ENCODE measurements around the gene NOVA1. TPM values are rescaled to one million over a fixed set of nuclear protein-coding genes. Genes with fewer than 3 reads are reported as not detected.

The NOVA1 gene
- total RNA-seq, 1 experiment from 2014 or later: not detected

GRCh38 chr14:26427097-26427496 lies 170.7 kb downstream of the NOVA1 start:
- Mint-ChIP-seq H3K27ac (ENCODE audit: unreplicated experiment) (no peak overlapping the region), H3K4me3 (ENCODE audit: low read depth, unreplicated experiment) (no peak overlapping the region), H3K27me3 (ENCODE audit: unreplicated experiment) (no peaks in the 10 kb centered on the region), H3K9me3 (ENCODE audit: low read depth, unreplicated experiment) (no peaks in the 10 kb centered on the region), H3K36me3 (ENCODE audit: insufficient read depth, unreplicated experiment) (no peaks in the 10 kb centered on the region), H3K4me1 (ENCODE audit: low read depth, unreplicated experiment) (no peaks in the 10 kb centered on the region)
- intact Hi-C loops (cut with micrococcal nuclease; ENCODE audit: unreplicated experiment): no loop called here
- CTCF ChIA-PET: no interaction called here
- no TSS peak for BruUV-seq (replicated peaks)
- TF ChIP-seq CTCF (IDR thresholded peaks at IDR 0.05; ENCODE audit: unreplicated experiment): no peak
- no peak for DNase-seq

- no peak for TF ChIP-seq CTCF (IDR thresholded peaks at IDR 0.05; ENCODE audit: unreplicated experiment)
- no peaks in the 10 kb centered on the region for H3K9me3 Mint-ChIP-seq (ENCODE audit: low read depth, unreplicated experiment)
- no peaks in the 10 kb centered on the region for H3K4me1 Mint-ChIP-seq (ENCODE audit: low read depth, unreplicated experiment)
- H3K27me3 Mint-ChIP-seq (ENCODE audit: unreplicated experiment): no peaks in the 10 kb centered on the region
- DNase-seq: no peak
- BruUV-seq (replicated peaks): no TSS peak
- intact Hi-C loops (cut with micrococcal nuclease; ENCODE audit: unreplicated experiment): no loop called here
- CTCF ChIA-PET: interaction anchor here (0.7 kb wide), 1 partner anchor 1794 kb away, joined by 7 read pairs; no protein-coding TSS in a partner anchor
- no peak overlapping the region for H3K27ac Mint-ChIP-seq (ENCODE audit: unreplicated experiment)
- no peak overlapping the region for H3K4me3 Mint-ChIP-seq (ENCODE audit: low read depth, unreplicated experiment)
- H3K36me3 Mint-ChIP-seq (ENCODE audit: insufficient read depth, unreplicated experiment): no peaks in the 10 kb centered on the region
These were observed 173.3 kb downstream of the NOVA1 start for GRCh38 chr14:26424537-26424936.

GRCh38 chr14:26415618-26416123 lies 182.2 kb downstream of the NOVA1 start:
- Mint-ChIP-seq H3K4me3 (ENCODE audit: low read depth, unreplicated experiment) (no peak overlapping the region), H3K9me3 (ENCODE audit: low read depth, unreplicated experiment) (peaks cover 12% of the 10 kb centered on the region), H3K27ac (ENCODE audit: unreplicated experiment) (no peak overlapping the region), H3K27me3 (ENCODE audit: unreplicated experiment) (no peaks in the 10 kb centered on the region), H3K36me3 (ENCODE audit: insufficient read depth, unreplicated experiment) (no peaks in the 10 kb centered on the region), H3K4me1 (ENCODE audit: low read depth, unreplicated experiment) (no peaks in the 10 kb centered on the region)
- intact Hi-C loops (cut with micrococcal nuclease; ENCODE audit: unreplicated experiment): no loop called here
- DNase-seq: no peak
- CTCF ChIA-PET: no interaction called here
- TF ChIP-seq CTCF (IDR thresholded peaks at IDR 0.05; ENCODE audit: unreplicated experiment): no peak
- BruUV-seq (replicated peaks): no TSS peak

- no peaks in the 10 kb centered on the region for H3K4me1 Mint-ChIP-seq (ENCODE audit: low read depth, unreplicated experiment)
- H3K4me3 Mint-ChIP-seq (ENCODE audit: low read depth, unreplicated experiment): no peak overlapping the region
- no peaks in the 10 kb centered on the region for H3K36me3 Mint-ChIP-seq (ENCODE audit: insufficient read depth, unreplicated experiment)
- DNase-seq: no peak
- CTCF ChIA-PET: no interaction called here
- no peaks in the 10 kb centered on the region for H3K27me3 Mint-ChIP-seq (ENCODE audit: unreplicated experiment)
- TF ChIP-seq CTCF (IDR thresholded peaks at IDR 0.05; ENCODE audit: unreplicated experiment): no peak
- peaks cover 12% of the 10 kb centered on the region for H3K9me3 Mint-ChIP-seq (ENCODE audit: low read depth, unreplicated experiment)
- intact Hi-C loops (cut with micrococcal nuclease; ENCODE audit: unreplicated experiment): no loop called here
- no peak overlapping the region for H3K27ac Mint-ChIP-seq (ENCODE audit: unreplicated experiment)
- no TSS peak for BruUV-seq (replicated peaks)
These were observed 182.9 kb downstream of the NOVA1 start for GRCh38 chr14:26414926-26415325.

Data from Calu3 (cell line).